NT2/D1 (cell line): Measurements from ENCODE around the gene FRYL.

Experiments used
- DNase-seq: peaks from one replicate; pipeline ENCODE4 v3.0.0-alpha.2; 2011; ENCODE audit warnings: low read depth, low spot score
- H3K27me3 ChIP-seq: 2 replicates; pipeline ENCODE4 v1.6.0; 2011; ENCODE audit warnings: mild to moderate bottlenecking; ENCODE audit not compliant: insufficient read length, insufficient read depth
- H3K36me3 ChIP-seq: 2 replicates; pipeline ENCODE4 v1.6.1; 2011; ENCODE audit warnings: mild to moderate bottlenecking, low read length, mixed read lengths; ENCODE audit not compliant: insufficient read depth, insufficient read length
- H3K4me1 ChIP-seq: 2 replicates; pipeline ENCODE4 v1.5.1; 2011; ENCODE audit not compliant: insufficient read depth, insufficient read length
- H3K4me3 ChIP-seq: 2 replicates; pipeline ENCODE4 v1.5.1; 2011; ENCODE audit warnings: low read depth; ENCODE audit not compliant: insufficient read length
- H3K9ac ChIP-seq: 2 replicates; pipeline ENCODE4 v1.6.0; 2011; ENCODE audit warnings: low read depth; ENCODE audit not compliant: insufficient read length
- H3K9me3 ChIP-seq: 2 replicates; pipeline ENCODE4 v1.5.1; 2011; ENCODE audit warnings: mild to moderate bottlenecking, low read length; ENCODE audit not compliant: insufficient read depth
- SUZ12 ChIP-seq: IDR thresholded peaks from 2 replicates; pipeline ENCODE4 v1.6.1; 2011; ENCODE audit not compliant: insufficient read length, insufficient read depth; ENCODE audit errors: extremely low read depth
- YY1 ChIP-seq: IDR thresholded peaks from 2 replicates; pipeline ENCODE4 v1.6.1; 2011; ENCODE audit not compliant: insufficient read length, insufficient read depth
- ZNF274 ChIP-seq: IDR thresholded peaks from 2 replicates; pipeline ENCODE4 v1.6.1; 2011; ENCODE audit warnings: mild to moderate bottlenecking, low read depth, low read length

FRYL gene

DNA sequence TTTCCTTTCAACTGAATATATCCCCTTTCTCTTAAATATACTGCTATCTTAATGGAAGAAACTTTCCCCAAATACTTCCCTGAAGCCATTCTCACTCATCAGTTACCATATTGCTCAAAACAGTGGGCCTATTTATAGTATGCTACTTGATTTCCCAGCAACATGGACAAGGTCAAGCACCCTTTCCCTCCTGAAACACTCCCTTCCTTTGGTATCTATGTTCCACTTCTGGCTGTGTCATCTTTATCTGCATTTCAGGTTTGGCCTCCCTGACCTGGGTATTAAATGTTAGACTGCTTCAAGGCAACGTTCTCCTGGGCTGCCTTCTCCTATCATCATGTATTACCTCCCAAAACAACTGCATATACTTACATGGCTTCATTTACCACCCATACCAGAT is 188.7 kb downstream of the FRYL start:
- Histone ChIP-seq H3K9me3 (no peaks in the 10 kb centered on the region), H3K4me1 (no peaks in the 10 kb centered on the region), H3K36me3 (peaks cover 13% of the 10 kb centered on the region), H3K4me3 (no peak overlapping the region), H3K9ac (no peak overlapping the region), H3K27me3 (no peaks in the 10 kb centered on the region)
- no peak for DNase-seq
- no peak for TF ChIP-seq SUZ12

DNA sequence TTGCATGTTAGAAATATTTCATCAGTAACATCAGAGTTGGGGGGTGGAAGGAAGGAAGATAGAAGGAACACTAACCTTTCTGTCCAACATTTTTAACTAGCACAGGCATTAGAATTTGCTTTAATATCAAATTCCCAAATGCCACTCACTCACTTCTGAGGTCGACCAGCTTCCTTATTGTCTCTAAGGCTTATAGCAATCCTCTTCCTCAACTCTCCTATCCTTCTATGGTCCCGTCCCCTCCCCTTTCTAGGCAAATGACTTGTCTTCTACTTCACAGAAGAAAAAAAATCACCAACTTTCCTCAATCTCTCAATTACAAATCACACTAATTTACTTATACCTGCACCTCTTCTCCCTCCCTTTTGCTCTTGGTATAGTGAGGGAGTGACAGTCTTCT is 189.2 kb downstream of the FRYL start:
- H3K4me3 ChIP-seq, result no peak overlapping the region
- no peaks in the 10 kb centered on the region for H3K4me1 ChIP-seq
- H3K27me3 ChIP-seq, result no peaks in the 10 kb centered on the region
- TF ChIP-seq SUZ12, result no peak
- TF ChIP-seq YY1, result no peak
- no peak for TF ChIP-seq ZNF274
- H3K9ac ChIP-seq, result no peak overlapping the region
- H3K9me3 ChIP-seq, result no peaks in the 10 kb centered on the region
- peaks cover 13% of the 10 kb centered on the region for H3K36me3 ChIP-seq
- no peak for DNase-seq

DNA sequence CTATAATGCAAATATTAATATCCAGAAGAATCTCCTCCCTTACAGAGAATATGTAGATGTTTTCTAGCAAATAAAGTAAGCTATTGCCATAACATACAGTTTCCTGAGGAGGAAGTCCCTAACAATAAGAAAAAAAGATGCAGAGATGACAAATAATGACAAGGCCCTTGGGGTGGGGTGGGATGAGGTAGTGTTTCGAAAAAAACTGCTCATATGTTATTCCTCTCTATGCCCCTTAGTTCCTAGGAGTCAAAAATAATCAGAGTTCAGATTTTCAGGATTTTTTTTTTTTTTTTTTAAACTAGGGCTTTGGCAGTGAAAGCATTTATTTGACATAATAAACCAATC is 191.0 kb downstream of the FRYL start:
- no peak for TF ChIP-seq SUZ12
- no peak for TF ChIP-seq ZNF274
- no peak for TF ChIP-seq YY1
- Histone ChIP-seq H3K27me3 (no peaks in the 10 kb centered on the region), H3K9ac (no peak overlapping the region), H3K36me3 (peaks cover 18% of the 10 kb centered on the region), H3K9me3 (no peaks in the 10 kb centered on the region), H3K4me1 (no peaks in the 10 kb centered on the region), H3K4me3 (no peak overlapping the region)
- no peak for DNase-seq

DNA sequence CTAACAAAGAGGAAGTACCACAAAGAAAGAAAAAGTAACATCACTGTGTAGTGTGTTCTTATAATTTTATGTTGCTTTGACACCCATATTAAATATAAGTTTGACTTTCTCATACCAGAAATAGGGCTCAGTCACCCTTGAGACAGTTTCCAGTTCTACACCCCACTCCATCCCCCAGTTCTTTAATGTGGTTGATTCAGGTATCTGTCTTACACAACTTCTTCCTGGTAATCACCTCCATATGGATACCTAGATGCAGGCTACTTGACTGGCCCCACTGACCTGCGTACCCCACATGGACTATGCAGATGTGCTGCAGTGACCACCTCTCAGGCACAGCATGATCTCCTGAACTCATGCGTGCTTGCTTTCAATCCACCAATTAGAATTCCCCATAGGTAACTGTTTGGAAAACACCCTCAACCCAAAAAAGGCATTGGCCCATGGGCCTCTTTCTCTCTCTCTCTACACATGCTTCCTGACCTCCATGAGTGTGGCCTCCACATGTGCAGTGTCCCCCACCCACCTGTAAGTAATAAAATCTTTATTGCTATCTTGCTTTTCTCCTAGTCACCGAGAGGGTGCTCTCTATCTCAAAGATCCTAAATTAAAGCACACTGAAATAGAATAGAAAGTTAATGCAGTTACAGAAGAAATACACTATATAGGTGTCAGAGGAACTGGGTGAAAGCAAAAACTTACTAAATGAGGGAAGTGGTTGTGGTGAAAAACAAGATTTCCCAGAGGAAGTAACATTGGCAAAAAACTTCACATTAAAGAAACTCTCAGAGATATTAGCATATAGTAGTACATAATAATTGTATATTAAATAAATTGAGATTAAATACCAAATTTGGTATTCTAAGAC is 191.6 kb downstream of the FRYL start:
- Histone ChIP-seq H3K9me3 (no peaks in the 10 kb centered on the region), H3K9ac (no peak overlapping the region), H3K27me3 (no peaks in the 10 kb centered on the region), H3K4me3 (no peak overlapping the region), H3K36me3 (peaks cover 18% of the 10 kb centered on the region), H3K4me1 (no peaks in the 10 kb centered on the region)
- TF ChIP-seq ZNF274 (no peak), SUZ12 (no peak), YY1 (no peak)
- no peak for DNase-seq

DNA sequence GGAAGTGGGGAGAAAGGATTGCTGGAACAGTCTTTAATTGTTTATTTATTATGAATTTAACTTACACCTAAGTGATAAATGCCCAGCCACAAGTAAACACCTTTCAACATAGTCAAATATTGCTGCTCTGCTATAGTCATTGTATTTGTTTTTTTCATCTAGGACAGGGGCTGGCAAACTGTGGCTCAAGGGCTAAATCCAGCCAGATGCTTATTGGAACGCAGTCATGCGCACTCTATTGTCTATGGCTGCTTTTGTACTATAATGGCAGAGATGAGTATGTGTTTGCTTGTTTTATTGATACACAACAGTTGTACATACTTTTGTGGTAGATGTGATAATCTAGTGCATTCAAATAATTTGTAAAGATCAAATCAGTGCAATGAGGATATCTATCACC is 194.7 kb downstream of the FRYL start:
- TF ChIP-seq YY1 (no peak), SUZ12 (no peak), ZNF274 (no peak)
- Histone ChIP-seq H3K36me3 (peaks cover 29% of the 10 kb centered on the region), H3K4me3 (no peak overlapping the region), H3K27me3 (no peaks in the 10 kb centered on the region), H3K4me1 (no peaks in the 10 kb centered on the region), H3K9ac (no peak overlapping the region), H3K9me3 (no peaks in the 10 kb centered on the region)
- DNase-seq, result no peak

DNA sequence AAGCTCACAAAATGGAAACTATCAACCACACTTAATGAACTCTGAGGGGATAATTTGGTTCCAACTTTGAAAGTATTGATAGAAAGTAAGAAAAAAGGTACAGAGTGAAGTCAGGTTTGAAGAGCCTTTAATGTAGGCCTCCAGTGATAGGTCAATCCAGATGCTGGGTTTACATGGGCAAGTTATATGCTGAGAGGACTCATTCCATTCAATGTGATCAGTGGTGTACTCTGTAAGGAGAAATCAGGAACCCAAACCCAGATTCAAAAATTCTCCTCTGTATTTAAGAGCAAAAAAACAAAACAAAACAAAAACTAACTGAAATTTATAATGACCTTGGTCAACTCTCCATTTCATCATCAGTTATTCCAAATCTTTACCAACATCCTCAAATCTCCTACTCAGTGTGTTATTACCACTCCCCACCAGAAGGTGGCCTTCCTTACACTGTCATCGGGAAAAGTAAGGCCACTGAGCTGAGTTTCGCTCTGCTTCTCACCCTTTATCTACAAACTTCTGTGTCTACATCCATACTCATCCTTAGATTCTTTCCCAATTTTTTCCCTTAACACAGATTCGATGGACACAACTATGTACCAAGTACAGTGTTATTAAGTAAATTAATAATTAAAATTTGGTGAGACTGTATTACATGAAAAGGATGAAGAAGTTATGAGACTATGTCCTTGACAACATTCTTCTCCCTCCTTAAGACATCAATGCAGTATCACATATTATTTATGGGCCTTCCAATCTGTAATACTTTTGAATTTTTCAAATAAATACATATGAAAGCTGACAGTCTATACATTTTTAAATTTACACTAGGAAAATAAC is 201.7 kb downstream of the FRYL start:
- Histone ChIP-seq H3K9me3 (no peaks in the 10 kb centered on the region), H3K27me3 (no peaks in the 10 kb centered on the region), H3K9ac (no peak overlapping the region), H3K4me3 (no peak overlapping the region), H3K4me1 (no peaks in the 10 kb centered on the region), H3K36me3 (peaks cover 21% of the 10 kb centered on the region)
- TF ChIP-seq ZNF274 (no peak), YY1 (no peak), SUZ12 (no peak)
- DNase-seq, result peak; percentile 23

DNA sequence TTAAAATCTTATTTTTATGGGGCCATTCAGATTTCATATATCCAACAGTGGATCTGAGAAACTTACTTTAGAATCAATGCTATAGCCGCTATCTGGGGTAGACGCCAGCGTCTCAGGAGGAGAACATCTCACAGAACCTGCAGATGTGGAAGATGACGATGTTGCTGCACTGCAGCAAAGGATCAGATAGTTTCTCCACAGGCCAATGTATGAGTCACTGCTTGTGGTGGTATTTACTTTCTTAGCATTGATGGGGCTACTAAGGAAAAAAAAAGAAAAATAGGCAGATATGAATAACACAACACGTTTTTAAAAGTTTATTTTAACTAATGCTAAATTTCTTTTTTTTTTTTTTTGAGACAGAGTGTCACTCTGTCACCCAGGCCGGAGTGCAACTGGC is 204.1 kb downstream of the FRYL start:
- no peaks in the 10 kb centered on the region for H3K4me1 ChIP-seq
- peaks cover 21% of the 10 kb centered on the region for H3K36me3 ChIP-seq
- no peak for DNase-seq
- no peaks in the 10 kb centered on the region for H3K9me3 ChIP-seq
- no peaks in the 10 kb centered on the region for H3K27me3 ChIP-seq
- H3K9ac ChIP-seq, result no peak overlapping the region
- no peak overlapping the region for H3K4me3 ChIP-seq
- TF ChIP-seq SUZ12 (no peak), YY1 (no peak), ZNF274 (no peak)
